Psoas muscle (tissue), 8 donors: ENCODE data around the gene ETS1. TPM values are rescaled to one million over a fixed set of nuclear protein-coding genes. Genes with fewer than 3 reads are reported as not detected.

Experiments used
- ATAC-seq, 4 donors: fragments of 200-7000 bp; cut with Tn5 transposase; one replicate each; pipeline ENCODE4 v1.9.1; 2020; ENCODE audit warnings: moderate library complexity in 3 of 4, mild to moderate bottlenecking in 2 of 4
- DNase-seq, 2 donors: peaks; one replicate each; pipeline ENCODE4 v3.0.0-alpha.2; 2020
- H3K27ac ChIP-seq: fragments of 200-600 bp; one replicate; pipeline ENCODE4 v1.8.0; 2022
- H3K27me3 ChIP-seq, 3 donors: fragments of 200-600 bp in 1 of 3; one replicate each; pipeline versions ENCODE4 v1.6.1 to v1.8.0; 2013 to 2022; ENCODE audit warnings: low read length in 2 of 3, mild to moderate bottlenecking in 2 of 3, moderate library complexity in 1 of 3; ENCODE audit not compliant: insufficient read depth in 3 of 3
- H3K36me3 ChIP-seq, 2 donors: fragments of 200-600 bp in 1 of 2; one replicate each; pipeline versions ENCODE4 v1.6.1 to v1.8.0; 2013 to 2022; ENCODE audit warnings: low read depth in 1 of 2, mild to moderate bottlenecking in 1 of 2, moderate library complexity in 1 of 2; ENCODE audit not compliant: insufficient read depth in 1 of 2
- H3K4me1 ChIP-seq: fragments of 200-600 bp; one replicate; pipeline ENCODE4 v1.8.0; 2022
- H3K4me3 ChIP-seq: fragments of 200-600 bp; one replicate; pipeline ENCODE4 v1.8.0; 2022; ENCODE audit warnings: mild to moderate bottlenecking
- H3K9me3 ChIP-seq: fragments of 200-600 bp; one replicate; pipeline ENCODE4 v1.8.0; 2022
- CTCF ChIP-seq: fragments of 200-600 bp; IDR thresholded peaks from one replicate; pipeline ENCODE4 v1.8.0; 2022; ENCODE audit warnings: antibody characterized with exemption
- WGBS, 3 donors: extraction: QIAGEN DNeasy Blood & Tissue Kit; methylation state at CpG; one replicate each; pipeline versions ENCODE4 v1.1.6 to v1.1.7; 2013; 5-methylcytosine and 5-hydroxymethylcytosine counted together
- intact Hi-C, 2 donors: fragments of 100-400 bp; cut with DNase I; formaldehyde crosslinking; loops; one replicate each; pipeline versions ENCODE4 v1.11.0 to v1.14.2; 2022
- polyA plus RNA-seq, 3 donors: library from polyadenylated mRNA; stranded (reverse); fragments of 200-250 nt; gene quantifications; one replicate each; pipeline ENCODE4 v1.2.3, GENCODE V29; 2013
- total RNA-seq, 4 donors: library from RNA; stranded (reverse); fragmentation: NEBNext Ultra II Directional in 2 of 4; extraction: Animal tissue kit (Norgen Biotek cat#: 25700) in 2 of 4; gene quantifications; one replicate each; pipeline versions ENCODE4 v1.2.1 to v1.2.4, GENCODE V29; 2021 to 2023
- donor health status: healthy with polysubstance abuse.
- donor health status: DM: no; HTN: no; CAD: no; lungs with moderate emphysema.
- donor health status: Bipolar disorder and iron deficiency.
- donor health status: healthy.
- donor health status: DM: yes; HTN: yes; CAD: no.
- donor health status: DM: no; HTN: no; CAD: no.
- donor health status: DM: no; HTN: no; CAD: no.
- donor health status: DM: yes; HTN: yes; CAD: no.

ETS1 gene
- total and polyA plus RNA-seq, 7 donors: 8.5 to 32.4 (median 19.3) TPM

- no peak for ATAC-seq
- WGBS, 3 donors: 64 to 75% (median 73%) methylated on average over 5 of the region's 5 CpGs
- peaks cover 97% of the 10 kb centered on the region for H3K4me1 ChIP-seq
- DNase-seq: no peak
- TF ChIP-seq CTCF: no peak
- no peak overlapping the region for H3K4me3 ChIP-seq
- no peaks in the 10 kb centered on the region for H3K36me3 ChIP-seq
- intact Hi-C loops: loop anchor here in 1 of 2 donors (5.0 kb wide), 1 partner anchor 203 kb away; no protein-coding TSS in a partner anchor
- H3K27ac ChIP-seq: no peak overlapping the region
- H3K27me3 ChIP-seq: no peaks in the 10 kb centered on the region
- no peaks in the 10 kb centered on the region for H3K9me3 ChIP-seq
Measured at GRCh38 chr11:128500493-128500892, 86.9 kb downstream of the ETS1 start.

- Histone ChIP-seq H3K27ac (no peak overlapping the region), H3K4me1 (peaks cover 94% of the 10 kb centered on the region), H3K27me3 (no peaks in the 10 kb centered on the region), H3K36me3 (no peaks in the 10 kb centered on the region), H3K4me3 (no peak overlapping the region), H3K9me3 (no peaks in the 10 kb centered on the region)
- no peak for DNase-seq
- WGBS, 3 donors: 38 to 57% (median 47%) methylated on average over 13 of the region's 13 CpGs
- intact Hi-C loops: loop anchor here in 1 of 2 donors (5.0 kb wide), 1 partner anchor 202 kb away; no protein-coding TSS in a partner anchor
- ATAC-seq: no peak
- TF ChIP-seq CTCF: no peak
Measured at GRCh38 chr11:128499613-128500253, 87.6 kb downstream of the ETS1 start.

GRCh38 chr11:128498721-128499245 is 88.6 kb downstream of the ETS1 start:
- DNase-seq (no peak), ATAC-seq (no peak)
- intact Hi-C loops: no loop called here
- 71 to 74% (median 73%) methylated on average over 2 of the region's 2 CpGs for WGBS, 3 donors
- Histone ChIP-seq H3K4me3 (no peak overlapping the region), H3K4me1 (peaks cover 93% of the 10 kb centered on the region), H3K9me3 (no peaks in the 10 kb centered on the region), H3K27me3 (no peaks in the 10 kb centered on the region), H3K27ac (peak overlapping the region; percentile 79), H3K36me3 (no peaks in the 10 kb centered on the region)
- TF ChIP-seq CTCF: no peak

GRCh38 chr11:128497776-128498095 is 89.6 kb downstream of the ETS1 start:
- Histone ChIP-seq H3K36me3 (no peaks in the 10 kb centered on the region), H3K4me3 (peak overlapping the region; percentile 53), H3K27ac (peak overlapping the region; percentile 79), H3K4me1 (peaks cover 88% of the 10 kb centered on the region), H3K27me3 (no peaks in the 10 kb centered on the region), H3K9me3 (no peaks in the 10 kb centered on the region)
- DNase-seq (no peak), ATAC-seq (no peak)
- 10 to 24% (median 12%) methylated on average over 3 of the region's 3 CpGs for WGBS, 3 donors
- no peak for TF ChIP-seq CTCF
- intact Hi-C loops: loop anchor here in 1 of 2 donors (1.0 kb wide), 1 partner anchor 97 kb away; no protein-coding TSS in a partner anchor
